Stimulated activated CD4-positive, alpha-beta T cell treated with anti-CD3 and anti-CD28 coated beads, Interleukin-1b, Interleukin-23, amount 100 ng/mL, for 4 hours (primary cell): ENCODE results near the gene SLC19A1.

Experiments
- DNase-seq, 2 donors: peaks; one replicate each; pipeline ENCODE4 v3.0.0-alpha.2; 2020; ENCODE audit warnings: low read depth in 2 of 2

The SLC19A1 gene

DNA sequence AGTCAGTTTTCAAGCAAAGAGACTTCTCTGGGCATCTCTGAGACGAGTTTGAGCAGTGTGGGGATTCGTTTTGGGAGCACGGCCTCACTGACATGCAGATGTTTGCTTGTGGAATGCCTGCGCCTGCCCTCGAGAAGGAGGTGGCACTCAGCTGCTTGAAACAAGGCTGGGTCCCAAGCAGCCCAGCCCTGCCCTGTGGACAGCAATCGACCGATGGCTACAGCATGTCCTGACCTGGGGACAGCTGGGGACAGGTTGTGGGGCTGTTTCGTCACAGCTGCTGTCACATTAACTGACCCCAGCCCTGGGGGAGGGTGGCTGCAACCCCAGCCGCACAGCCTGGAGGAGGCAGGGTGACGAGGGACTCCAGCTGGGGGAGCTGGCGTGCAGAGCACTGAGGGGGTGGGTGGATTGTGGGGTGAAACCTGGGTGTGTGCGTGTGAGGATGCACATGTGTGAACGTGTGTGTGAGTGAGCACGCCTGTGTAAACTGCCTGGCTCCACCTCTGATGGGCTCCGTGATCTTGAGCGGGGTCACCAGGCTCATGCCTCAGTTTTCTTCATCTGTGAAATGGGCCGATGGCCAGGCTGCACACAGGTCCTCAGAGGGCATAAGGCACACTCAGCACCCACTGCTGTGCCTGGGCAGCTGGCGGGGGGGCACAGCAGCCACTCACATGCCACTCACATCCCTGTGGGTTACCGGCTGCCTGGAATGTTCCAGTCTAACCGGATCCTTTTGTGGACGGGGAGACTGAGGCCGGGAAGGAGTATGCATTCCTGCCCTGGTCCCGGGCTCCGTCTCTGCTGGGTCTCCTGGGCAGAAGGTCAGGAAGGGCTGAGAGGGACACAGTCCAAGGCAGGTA is 87.9 kb downstream of the SLC19A1 start:
- no peak for DNase-seq

DNA sequence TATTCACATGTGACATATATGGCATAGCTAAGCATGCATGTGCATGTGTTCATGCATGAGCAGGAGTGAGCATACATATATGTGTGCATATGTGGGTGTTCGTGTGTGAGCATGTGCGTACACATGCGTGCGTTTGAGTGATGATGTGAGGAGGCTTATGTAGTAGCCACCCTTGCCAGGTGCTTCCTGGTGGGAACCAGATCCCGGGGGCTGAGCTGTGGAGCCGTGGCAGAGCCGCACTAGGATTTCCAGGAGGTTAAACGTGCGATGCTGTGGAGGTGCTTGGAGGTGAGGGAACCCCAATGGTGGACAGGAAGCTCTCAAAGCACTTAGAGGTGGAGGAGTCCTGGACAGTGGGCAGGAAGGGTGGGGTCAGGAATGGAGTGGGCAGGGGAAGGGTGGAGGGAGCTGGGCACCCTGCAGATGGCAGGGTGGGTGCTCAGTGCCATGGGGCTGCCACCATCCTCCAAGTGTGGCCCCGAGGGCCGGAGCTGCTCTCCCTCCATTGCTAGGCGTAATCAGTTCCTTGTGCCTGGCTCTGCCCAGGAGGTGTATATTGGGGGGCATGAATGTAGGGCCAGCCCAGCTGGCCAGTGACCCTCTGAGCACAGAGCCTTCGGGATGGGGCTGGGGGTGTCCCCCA is 88.8 kb downstream of the SLC19A1 start:
- no peak for DNase-seq

GRCh38 chr21:45452696-45453307 is 89.4 kb downstream of the SLC19A1 start:
- no peak for DNase-seq

DNA sequence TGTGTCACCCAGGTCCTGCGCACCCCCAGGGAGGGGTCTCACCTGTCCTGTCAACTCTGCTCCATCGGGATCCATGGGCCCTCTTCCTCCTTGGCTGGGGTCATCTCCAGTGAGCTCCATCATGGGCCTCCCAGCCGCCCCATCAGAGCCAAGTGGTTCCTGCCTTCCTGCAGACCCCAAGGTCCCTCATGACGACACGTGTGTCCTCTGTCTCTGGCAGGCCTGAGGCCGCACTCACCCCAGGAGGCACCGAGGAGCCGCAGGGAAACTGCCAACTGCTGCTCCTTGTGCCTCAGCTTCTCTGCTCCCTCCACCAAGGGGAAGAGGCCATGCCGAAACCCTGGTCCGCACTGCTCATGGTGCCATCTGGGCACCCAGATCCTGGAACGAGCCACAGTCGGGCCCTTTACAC is 90.5 kb downstream of the SLC19A1 start:
- no peak for DNase-seq

- DNase-seq, result no peak
Measured at GRCh38 chr21:45451091-45451740, 91.0 kb downstream of the SLC19A1 start.

DNA sequence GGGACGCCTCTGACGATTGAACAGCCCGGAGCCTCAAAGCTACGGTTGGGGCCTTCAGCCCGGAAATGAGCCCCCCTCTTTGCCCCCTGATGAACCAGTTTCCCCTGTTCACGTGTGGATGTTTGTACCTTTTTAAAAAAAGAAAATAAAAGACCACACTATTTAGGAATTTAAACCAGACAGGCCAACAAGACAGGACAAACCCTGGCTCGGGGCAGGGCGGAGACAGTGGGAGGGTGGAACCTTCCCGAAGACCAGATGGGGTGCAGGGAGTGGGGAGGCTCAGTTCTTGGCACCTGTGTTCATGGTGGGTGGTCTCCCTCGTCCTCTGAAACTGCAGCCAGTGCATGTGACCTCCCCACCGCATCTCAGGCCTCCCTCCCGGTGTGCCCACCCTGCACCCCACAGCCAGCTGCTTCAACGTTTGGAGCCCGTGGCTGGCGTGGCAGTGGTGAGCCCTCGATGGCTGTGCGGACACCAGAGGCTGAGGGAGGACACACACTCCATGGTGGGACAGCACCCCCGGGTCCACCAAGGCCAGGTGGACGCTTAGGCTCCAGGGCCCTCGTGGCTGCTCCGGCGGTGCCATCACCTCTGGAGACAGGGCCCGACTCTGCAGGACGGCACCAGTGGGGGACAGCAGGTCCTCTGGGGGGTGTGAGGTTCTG is 91.7 kb downstream of the SLC19A1 start:
- no peak for DNase-seq

- DNase-seq, result no peak
Measured at GRCh38 chr21:45449658-45450422, 92.4 kb downstream of the SLC19A1 start.

GRCh38 chr21:45448810-45449657 is 93.2 kb downstream of the SLC19A1 start:
- no peak for DNase-seq

- DNase-seq, result no peak
Measured at GRCh38 chr21:45448283-45448809, 93.9 kb downstream of the SLC19A1 start.
